Stimulated activated CD4-positive, alpha-beta T cell treated with anti-CD3 and anti-CD28 coated beads, TNF-alpha, amount 100 ng/mL, for 24 hours (primary cell): ENCODE data around the gene MOK.
"Not testable (repeated sequence)": the region's sequence is repeated elsewhere in the genome, so short reads cannot be mapped to it uniquely, and the experiment has no call there.

ENCODE experiments used
- DNase-seq, 3 experiments: peaks; one replicate each; pipeline ENCODE4 v3.0.0-alpha.2; 2020; ENCODE audit warnings: low read depth in 3 of 3

MOK gene, protein sequence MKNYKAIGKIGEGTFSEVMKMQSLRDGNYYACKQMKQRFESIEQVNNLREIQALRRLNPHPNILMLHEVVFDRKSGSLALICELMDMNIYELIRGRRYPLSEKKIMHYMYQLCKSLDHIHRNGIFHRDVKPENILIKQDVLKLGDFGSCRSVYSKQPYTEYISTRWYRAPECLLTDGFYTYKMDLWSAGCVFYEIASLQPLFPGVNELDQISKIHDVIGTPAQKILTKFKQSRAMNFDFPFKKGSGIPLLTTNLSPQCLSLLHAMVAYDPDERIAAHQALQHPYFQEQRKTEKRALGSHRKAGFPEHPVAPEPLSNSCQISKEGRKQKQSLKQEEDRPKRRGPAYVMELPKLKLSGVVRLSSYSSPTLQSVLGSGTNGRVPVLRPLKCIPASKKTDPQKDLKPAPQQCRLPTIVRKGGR

DNA sequence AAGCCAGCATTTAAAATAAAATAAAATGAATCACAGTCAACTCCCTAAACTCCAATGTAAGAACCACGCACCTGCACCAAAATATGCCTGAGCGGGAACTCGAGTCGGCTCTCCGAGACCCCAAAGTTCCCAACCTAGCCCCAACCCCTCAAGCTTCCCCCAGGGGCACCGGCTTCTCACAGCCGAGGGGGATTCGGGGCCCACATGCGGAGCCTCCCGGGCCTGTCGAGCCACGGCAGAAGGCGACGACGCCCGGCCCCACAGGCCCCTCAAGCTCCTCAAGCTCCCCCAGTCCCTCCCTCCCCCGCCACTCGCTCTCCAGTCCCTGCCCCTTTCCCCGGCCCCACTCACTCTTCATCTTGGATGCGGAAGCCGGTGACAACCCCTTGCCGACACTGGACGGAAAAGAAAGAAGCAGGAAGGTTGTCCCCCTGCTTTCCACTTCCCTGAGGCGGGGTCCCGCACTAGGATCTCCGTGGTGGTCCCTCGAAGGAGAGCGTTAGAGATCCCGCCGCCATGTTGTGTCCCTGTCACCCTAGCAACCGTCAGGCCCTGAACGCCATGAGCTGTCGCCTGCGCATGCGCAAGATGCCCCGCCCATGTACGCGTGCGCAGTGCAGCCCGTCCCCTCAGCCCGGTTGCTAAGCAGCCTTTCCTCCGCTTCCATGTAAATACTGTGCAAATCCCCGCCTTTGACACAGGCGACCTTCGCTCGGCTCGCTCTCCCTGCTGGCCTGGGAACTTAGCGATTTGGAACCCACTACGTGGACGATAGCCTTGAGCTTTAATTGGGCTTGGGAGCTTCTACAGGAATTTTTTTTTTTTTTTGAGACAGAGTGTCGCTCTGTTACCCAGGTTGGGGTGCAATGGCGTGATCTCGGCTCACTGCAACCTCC lies at the start of gene MOK:
TSS of gene MOK (minus strand) at position 554 of the 896 bp plus-strand sequence. CDS start at position 358, 196 bp downstream.
- DNase-seq, result peak; percentile 92 to 96 (median 95)

GRCh38 chr14:102353126-102353619 lies 48.2 kb upstream of the MOK start:
- DNase-seq, result no peak

GRCh38 chr14:102352213-102352612 lies 47.2 kb upstream of the MOK start:
- no peak for DNase-seq

DNA sequence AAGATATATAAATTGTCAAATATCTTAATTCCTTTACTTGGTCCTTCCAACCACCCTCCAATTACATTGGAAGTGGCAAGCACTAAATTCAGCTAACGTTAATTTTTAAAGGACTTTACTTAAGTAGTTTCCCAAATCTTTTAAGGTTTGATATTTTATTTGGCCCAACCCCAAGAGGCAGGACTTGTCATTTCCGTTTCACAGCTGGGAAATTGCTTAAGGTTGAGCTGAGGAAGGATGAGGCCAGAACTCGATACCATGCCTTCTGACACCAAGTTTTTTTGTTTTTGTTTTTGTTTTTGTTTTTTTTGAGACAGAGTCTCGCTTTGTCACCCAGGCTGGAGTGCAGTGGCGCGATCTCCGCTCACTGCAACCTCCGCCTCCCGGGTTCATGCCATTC lies 46.6 kb upstream of the MOK start:
- not testable (repeated sequence) for DNase-seq

DNA sequence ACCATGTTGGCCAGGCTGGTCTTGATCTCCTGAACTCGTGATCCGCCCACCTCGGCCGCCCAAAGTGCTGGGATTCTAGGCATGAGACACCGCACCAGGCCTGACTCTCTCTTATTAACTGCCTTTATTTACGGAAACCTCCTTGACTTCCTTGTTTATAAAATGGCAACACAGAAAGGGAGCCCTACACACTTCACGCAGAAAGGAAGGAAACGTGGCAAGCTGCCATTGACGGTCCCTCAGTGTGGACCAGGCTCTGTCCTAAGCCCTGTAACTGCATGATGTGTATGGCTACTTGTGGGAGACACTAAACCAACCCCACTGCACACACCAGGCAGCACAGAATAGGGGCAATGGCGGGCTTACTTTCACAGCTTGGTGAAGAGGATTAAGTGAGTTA lies 46.1 kb upstream of the MOK start:
- no peak for DNase-seq

- DNase-seq, result no peak
These were observed 43.4 kb upstream of the MOK start for GRCh38 chr14:102348376-102348775.

DNA sequence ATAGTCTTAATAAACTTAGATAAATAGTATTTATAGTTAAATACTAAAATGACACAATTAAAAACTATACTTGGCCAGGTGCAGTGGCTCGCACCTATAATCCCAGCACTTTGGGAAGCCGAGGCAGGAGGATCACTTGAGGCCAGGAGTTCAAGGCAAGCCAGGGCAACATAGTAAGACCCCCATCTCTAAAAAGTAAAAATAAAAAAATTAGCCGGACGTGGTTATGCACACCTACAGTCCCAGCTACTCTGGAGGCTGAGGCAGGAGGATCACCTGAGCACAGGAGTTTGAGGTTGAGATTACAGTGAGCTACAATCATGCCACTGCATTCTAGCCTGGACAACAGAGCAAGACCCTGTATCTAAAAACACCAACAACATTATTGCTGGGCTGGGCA lies 41.7 kb upstream of the MOK start:
- DNase-seq, result no peak

DNA sequence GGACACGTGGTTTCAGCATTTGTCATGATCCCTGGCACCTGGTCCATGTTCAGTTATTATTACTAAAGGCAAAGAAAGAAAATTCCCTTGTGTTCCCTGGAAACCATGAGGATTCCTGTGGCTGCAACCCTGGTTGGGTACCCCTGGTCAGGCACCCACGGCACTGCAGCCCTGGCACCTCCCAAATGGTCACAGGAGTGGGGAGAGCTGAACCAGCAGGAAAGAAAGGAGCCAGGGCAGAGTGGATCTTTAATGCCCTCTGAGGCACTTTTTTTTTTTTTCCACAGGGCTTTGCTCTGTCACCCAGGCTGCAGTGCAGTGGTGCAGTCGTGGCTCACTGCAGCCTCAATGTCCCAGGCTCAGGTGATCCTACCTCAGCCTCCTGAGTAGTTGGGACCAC lies 40.3 kb upstream of the MOK start:
- no peak for DNase-seq

DNA sequence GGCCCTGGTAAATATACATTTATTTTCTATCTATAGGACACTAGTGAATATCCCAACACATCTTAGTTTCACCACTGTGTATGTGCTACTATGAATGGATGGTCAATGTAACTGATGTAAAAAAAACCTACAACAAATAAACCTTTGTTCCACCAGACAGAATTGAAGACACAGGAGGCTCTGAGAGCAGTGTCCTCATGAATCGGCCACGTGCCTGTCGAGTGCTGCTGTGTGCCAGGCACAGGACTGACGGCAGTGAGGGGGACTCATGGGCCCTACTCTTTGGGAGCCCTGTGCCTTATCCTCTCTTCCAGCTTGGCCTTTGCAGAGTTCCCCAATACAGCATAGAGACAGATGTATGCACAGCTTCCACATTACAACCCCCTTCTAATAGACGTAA lies 39.5 kb upstream of the MOK start:
- no peak for DNase-seq

DNA sequence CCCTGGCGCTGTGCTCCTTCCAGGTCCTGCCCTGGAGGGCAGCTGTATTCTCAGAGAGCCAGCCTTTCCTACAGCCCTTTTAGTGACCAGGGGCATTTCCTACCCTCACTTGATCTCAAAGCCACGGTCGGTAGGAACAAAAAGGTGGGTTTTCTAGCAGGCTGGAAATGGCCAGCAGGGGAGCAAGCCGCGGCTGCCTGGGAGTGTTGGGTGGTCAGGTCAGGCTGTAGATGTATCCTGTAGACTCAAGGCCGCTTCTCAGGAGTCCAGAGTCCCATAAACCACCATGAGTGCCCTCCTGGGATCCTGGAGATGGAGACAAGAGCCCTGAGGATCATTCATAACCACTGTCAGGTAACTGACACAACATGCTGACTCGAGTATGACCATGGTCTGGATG lies 39.1 kb upstream of the MOK start:
- DNase-seq, result no peak

DNA sequence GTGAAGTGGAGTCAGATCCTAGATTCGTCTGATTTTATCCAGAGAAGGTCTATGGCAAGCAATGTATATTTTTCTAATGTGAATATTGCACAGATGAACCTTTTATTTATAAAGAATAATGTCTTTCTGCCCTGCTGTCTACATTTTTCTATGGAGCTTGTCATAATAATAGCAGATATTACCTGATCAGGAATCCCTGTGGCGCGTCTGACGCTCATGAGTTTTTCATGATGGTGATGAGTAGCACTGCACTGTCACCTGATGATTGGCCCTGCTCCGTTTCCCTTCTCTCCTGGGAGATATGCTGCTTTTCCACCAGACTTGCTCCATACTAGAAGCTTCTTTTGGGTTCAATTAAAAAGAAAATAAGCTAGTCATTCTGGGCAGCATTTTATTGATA lies 37.3 kb upstream of the MOK start:
- no peak for DNase-seq

- no peak for DNase-seq
These were observed 36.6 kb upstream of the MOK start for GRCh38 chr14:102341566-102341965.

GRCh38 chr14:102338724-102339123 lies 33.8 kb upstream of the MOK start:
- no peak for DNase-seq

DNA sequence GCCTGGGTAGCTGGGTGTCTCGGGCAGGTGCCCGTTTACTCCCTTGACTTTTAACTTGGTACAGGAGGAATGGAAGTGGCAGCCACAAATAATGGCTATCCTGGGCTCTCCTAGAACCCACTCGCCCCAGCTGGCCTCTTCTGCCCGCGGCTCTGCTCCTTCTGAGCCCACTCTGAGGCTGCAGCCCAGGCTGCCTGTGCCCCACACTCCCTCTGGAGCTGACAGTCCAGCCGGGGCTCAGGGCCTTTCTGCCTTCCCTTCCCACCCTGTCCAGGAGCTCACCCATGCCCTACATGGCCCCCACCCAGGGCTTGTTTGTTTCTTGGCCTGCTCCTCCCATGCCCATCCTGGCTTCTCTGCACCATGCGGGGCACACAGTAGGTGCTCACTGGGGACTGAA lies 30.2 kb upstream of the MOK start:
- no peak for DNase-seq

- DNase-seq, result no peak
These were observed 29.1 kb upstream of the MOK start for GRCh38 chr14:102333795-102334705.

DNA sequence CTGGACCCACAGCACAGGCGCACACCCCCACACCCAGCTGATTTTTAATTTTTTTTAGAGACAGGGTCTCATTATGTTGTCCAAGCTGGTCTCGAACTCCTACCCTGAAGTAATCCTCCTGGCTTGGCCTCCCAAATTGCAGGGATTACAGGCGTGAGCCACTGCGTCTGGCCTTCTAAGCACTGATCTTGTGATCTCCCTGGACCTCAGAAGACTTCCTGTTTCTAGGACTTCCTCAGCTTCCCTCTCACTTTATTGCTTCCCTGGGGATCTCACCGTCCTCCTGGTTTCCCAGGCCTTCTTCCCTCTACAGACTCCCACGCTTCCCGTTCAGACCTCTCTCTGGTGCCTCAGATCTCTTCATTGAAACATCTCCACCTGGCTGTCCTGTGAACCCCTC lies 28.4 kb upstream of the MOK start:
- DNase-seq, result no peak

- no peak for DNase-seq
These were observed 25.8 kb upstream of the MOK start for GRCh38 chr14:102330806-102331205.

GRCh38 chr14:102329381-102329780 lies 24.4 kb upstream of the MOK start:
- DNase-seq, result not testable (repeated sequence)

DNA sequence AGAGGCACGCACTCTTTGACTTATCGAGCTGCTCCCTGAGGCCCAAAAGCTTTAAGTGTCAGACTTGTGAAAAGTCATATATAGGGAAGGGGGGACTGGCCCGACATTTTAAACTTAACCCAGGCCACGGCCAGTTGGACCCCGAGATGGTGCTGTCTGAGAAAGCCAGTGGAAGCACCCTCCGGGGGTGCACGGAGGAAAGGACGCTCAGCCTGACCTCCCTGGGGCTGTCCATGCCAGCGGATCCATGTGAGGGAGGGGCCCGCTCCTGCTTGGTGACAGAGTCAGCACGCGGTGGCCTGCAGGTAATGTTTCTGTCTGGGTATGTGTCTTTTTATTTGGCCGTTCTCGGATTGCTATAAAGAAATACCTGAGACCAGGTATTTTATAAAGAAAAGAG lies 21.6 kb upstream of the MOK start:
- no peak for DNase-seq

DNA sequence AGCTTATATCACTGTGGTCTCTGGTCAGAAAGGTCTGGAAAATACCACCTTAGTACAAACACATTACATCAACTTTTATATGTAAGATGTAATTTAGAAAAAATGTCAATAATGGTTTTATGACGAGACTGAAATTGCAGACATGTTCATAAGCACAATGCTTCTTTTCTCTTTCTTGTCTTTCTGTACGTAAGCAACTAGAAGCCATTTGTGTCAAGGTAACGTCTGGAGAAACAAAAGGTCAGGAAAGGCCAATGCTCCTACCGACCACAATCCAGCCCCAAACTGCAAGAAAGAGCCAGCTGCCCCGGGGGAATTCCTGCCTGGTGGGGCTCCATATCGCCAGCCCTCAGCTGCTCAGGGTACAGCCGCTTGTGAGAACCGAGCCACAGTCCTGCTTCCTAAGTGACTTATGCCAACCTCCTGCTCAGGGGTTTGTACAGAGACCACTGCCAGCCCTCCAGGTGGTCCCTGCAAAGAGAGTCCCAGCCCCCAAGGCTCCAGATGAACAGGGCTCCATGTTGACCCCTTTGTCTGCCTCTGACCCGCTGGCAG lies 20.9 kb upstream of the MOK start:
- no peak for DNase-seq

GRCh38 chr14:102323102-102323501 lies 18.1 kb upstream of the MOK start:
- DNase-seq, result no peak
